Hepatocyte (in vitro differentiated cells): ENCODE results near the gene IL17RD.

Experiments
- CTCF ChIP-seq: fragments of 200-600 bp; sonication (generic); IDR thresholded peaks from 2 replicates; pipeline ENCODE4 v1.5.1; 2016; ENCODE audit warnings: antibody characterized with exemption, mild to moderate bottlenecking; ENCODE audit not compliant: poor library complexity
- EZH2 ChIP-seq: fragments of 200-600 bp; sonication (generic); IDR thresholded peaks from 2 replicates; pipeline ENCODE4 v1.6.1; 2016; ENCODE audit warnings: antibody characterized with exemption, mild to moderate bottlenecking, borderline replicate concordance
- EZH2phosphoT487 ChIP-seq: fragments of 200-600 bp; sonication (generic); IDR thresholded peaks from one replicate; pipeline ENCODE4 v1.6.1; 2018; ENCODE audit warnings: antibody characterized with exemption, mild to moderate bottlenecking, low read depth, moderate library complexity; ENCODE audit not compliant: unreplicated experiment, severe bottlenecking

GRCh38 chr3:57142411-57142723 lies 22.8 kb downstream of the IL17RD start:
- TF ChIP-seq EZH2phosphoT487 = no peak
- TF ChIP-seq CTCF = no peak
- TF ChIP-seq EZH2 = no peak
